Caco-2 (cell line): Measurements from ENCODE around the gene ENHO. TPM values are rescaled to one million over a fixed set of nuclear protein-coding genes. Genes with fewer than 3 reads are reported as not detected.

Experiments
- BruUV-seq: library from RNA; stranded (reverse); fragments of 400-500 nt; replicated peaks from 2 replicates; lab custom pipeline; 2021; lab: Mats Ljungman, UMichigan
- CTCF ChIA-PET: fragments of 300-600 bp; sonication (Branson Sonifier 250); formaldehyde crosslinking; loops from one replicate; lab custom pipeline; 2022; ENCODE audit warnings: antibody characterized with exemption; lab: Charles Lee
- POLR2A ChIA-PET: fragments of 300-600 bp; sonication (Branson Sonifier 250); formaldehyde crosslinking; loops from one replicate; lab custom pipeline; 2022; ENCODE audit warnings: antibody characterized with exemption; lab: Charles Lee
- DNase-seq, 2 experiments: peaks; one replicate each; pipeline versions ENCODE4 v3.0.0 to v3.0.0-alpha.2; 2020 to 2022
- H3K27me3 ChIP-seq: replicated peaks from 2 replicates; pipeline ENCODE4 v1.6.0; 2011; ENCODE audit warnings: low read length; ENCODE audit not compliant: control insufficient read depth, insufficient read depth
- H3K36me3 ChIP-seq: 2 replicates; pipeline ENCODE4 v1.5.1; 2011; ENCODE audit warnings: low read length; ENCODE audit not compliant: control insufficient read depth, insufficient read depth
- H3K4me1 ChIP-seq: fragments of 250-450 bp; sonication (Bioruptor Pico); 2 replicates; pipeline ENCODE4 v1.5.1; 2020; ENCODE audit warnings: mild to moderate bottlenecking
- H3K4me3 ChIP-seq: 2 replicates; pipeline ENCODE4 v1.5.1; 2011; ENCODE audit warnings: low read depth, mild to moderate bottlenecking, control low read depth, low read length
- H3K9me3 ChIP-seq: fragments of 250-450 bp; sonication (Bioruptor Pico); 2 replicates; pipeline ENCODE4 v1.5.1; 2020; ENCODE audit warnings: mild to moderate bottlenecking, moderate library complexity
- H3K27ac Mint-ChIP-seq: one replicate; pipeline ENCODE4 v1.8.0; 2022; ENCODE audit warnings: mixed read lengths; ENCODE audit not compliant: unreplicated experiment
- H3K27me3 Mint-ChIP-seq: one replicate; pipeline ENCODE4 v1.8.0; 2022; ENCODE audit warnings: mixed read lengths; ENCODE audit not compliant: insufficient read depth, unreplicated experiment
- H3K36me3 Mint-ChIP-seq: one replicate; pipeline ENCODE4 v1.8.0; 2022; ENCODE audit warnings: mild to moderate bottlenecking, mixed read lengths; ENCODE audit not compliant: insufficient read depth, unreplicated experiment
- H3K4me1 Mint-ChIP-seq: one replicate; pipeline ENCODE4 v1.8.0; 2022; ENCODE audit warnings: low read depth, mixed read lengths; ENCODE audit not compliant: unreplicated experiment
- H3K4me3 Mint-ChIP-seq: one replicate; pipeline ENCODE4 v1.8.0; 2022; ENCODE audit warnings: mild to moderate bottlenecking, moderate library complexity, mixed read lengths; ENCODE audit not compliant: unreplicated experiment
- H3K9me3 Mint-ChIP-seq: one replicate; pipeline ENCODE4 v1.8.0; 2022; ENCODE audit warnings: mixed read lengths; ENCODE audit not compliant: unreplicated experiment
- intact Hi-C: fragments of 100-400 bp; cut with micrococcal nuclease; formaldehyde crosslinking; loops from one replicate; pipeline ENCODE4 v1.10.0; 2022; ENCODE audit not compliant: unreplicated experiment
- total RNA-seq: library from RNA; stranded (reverse); gene quantifications from 2 replicates; pipeline ENCODE4 v1.2.3, GENCODE V29; 2022
- TF ChIP-seq, protein P1 (sequence below), 2 experiments: fragments of 200-600 bp in 1 of 2; IDR thresholded peaks; 1 replicate in 1 of 2; 2 replicates in 1 of 2; pipeline versions ENCODE4 v1.5.1 to v1.8.0; 2011 to 2022; ENCODE audit warnings: antibody characterized with exemption in 1 of 2, control low read depth in 1 of 2, inconsistent platforms in 1 of 2, low read depth in 1 of 2, low read length in 1 of 2, mild to moderate bottlenecking in 1 of 2, moderate library complexity in 1 of 2; ENCODE audit not compliant: insufficient read depth in 1 of 2, severe bottlenecking in 1 of 2, unreplicated experiment in 1 of 2

ENHO gene
- total RNA-seq, 1 experiment from 2014 or later = 2.1 TPM

DNA sequence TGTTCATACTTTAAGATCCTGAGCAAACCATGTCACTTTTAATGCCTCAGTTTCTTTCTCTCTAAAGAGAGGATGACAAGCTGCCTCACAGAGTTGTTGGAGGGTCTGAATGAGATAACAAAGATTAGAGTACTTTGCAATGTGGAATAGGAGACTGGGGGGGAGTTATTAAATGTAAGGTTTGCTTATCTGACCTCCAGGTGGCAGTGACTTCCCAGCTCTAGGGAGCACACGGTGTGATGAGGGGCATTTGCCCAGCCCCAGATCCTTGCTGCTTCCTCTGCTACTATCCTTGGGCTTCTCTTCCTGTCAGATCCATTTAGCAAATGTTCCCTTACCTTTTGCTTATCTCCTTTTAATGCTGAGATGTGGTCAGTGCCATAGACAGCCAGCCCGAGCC, 30.7 kb downstream of the ENHO start:
- TF ChIP-seq, protein P1, sequence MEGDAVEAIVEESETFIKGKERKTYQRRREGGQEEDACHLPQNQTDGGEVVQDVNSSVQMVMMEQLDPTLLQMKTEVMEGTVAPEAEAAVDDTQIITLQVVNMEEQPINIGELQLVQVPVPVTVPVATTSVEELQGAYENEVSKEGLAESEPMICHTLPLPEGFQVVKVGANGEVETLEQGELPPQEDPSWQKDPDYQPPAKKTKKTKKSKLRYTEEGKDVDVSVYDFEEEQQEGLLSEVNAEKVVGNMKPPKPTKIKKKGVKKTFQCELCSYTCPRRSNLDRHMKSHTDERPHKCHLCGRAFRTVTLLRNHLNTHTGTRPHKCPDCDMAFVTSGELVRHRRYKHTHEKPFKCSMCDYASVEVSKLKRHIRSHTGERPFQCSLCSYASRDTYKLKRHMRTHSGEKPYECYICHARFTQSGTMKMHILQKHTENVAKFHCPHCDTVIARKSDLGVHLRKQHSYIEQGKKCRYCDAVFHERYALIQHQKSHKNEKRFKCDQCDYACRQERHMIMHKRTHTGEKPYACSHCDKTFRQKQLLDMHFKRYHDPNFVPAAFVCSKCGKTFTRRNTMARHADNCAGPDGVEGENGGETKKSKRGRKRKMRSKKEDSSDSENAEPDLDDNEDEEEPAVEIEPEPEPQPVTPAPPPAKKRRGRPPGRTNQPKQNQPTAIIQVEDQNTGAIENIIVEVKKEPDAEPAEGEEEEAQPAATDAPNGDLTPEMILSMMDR (IDR thresholded peaks at IDR 0.05; ENCODE audit: insufficient read depth in 1 of 2, low read depth in 1 of 2, low read length in 1 of 2, severe bottlenecking in 1 of 2, unreplicated experiment in 1 of 2) = no peak
- H3K4me3 ChIP-seq = no peak overlapping the region
- H3K4me1 ChIP-seq = no peaks in the 10 kb centered on the region
- Mint-ChIP-seq H3K9me3 (no peaks in the 10 kb centered on the region), H3K27ac (no peak overlapping the region), H3K27me3 (no peaks in the 10 kb centered on the region), H3K4me1 (no peaks in the 10 kb centered on the region), H3K36me3 (no peaks in the 10 kb centered on the region), H3K4me3 (no peak overlapping the region)
- no TSS peak for BruUV-seq
- no peaks in the 10 kb centered on the region for H3K27me3 ChIP-seq
- ChIA-PET CTCF (no interaction called here), POLR2A (no interaction called here)
- DNase-seq = no peak
- H3K36me3 ChIP-seq = no peaks in the 10 kb centered on the region
- intact Hi-C loops = no loop called here
- H3K9me3 ChIP-seq = no peaks in the 10 kb centered on the region

DNA sequence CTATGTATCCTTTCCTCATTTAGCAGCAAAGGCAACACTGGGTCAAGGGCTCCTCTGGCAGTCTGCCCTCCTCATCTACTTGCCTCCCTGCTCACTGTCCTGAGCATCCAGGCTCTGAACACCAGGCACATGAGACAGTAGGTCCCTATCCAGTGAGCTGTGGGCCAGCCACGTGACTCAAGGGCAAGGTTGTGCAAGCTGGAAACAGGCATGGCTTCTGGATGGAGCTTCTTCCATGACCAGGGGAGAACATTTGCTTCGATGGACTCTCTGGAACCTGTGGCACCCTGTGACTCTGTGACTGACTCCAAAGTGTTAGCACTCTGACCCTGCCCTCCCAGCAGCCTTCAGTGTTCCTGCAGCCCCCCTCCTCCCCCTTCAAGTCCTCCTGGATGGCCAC, 31.2 kb downstream of the ENHO start:
- H3K4me3 Mint-ChIP-seq = no peak overlapping the region
- BruUV-seq = no TSS peak
- ChIA-PET POLR2A (no interaction called here), CTCF (no interaction called here)
- no peaks in the 10 kb centered on the region for H3K4me1 Mint-ChIP-seq
- Histone ChIP-seq H3K9me3 (no peaks in the 10 kb centered on the region), H3K27me3 (no peaks in the 10 kb centered on the region), H3K36me3 (no peaks in the 10 kb centered on the region), H3K4me3 (no peak overlapping the region), H3K4me1 (no peaks in the 10 kb centered on the region)
- no peaks in the 10 kb centered on the region for H3K27me3 Mint-ChIP-seq
- no peak overlapping the region for H3K27ac Mint-ChIP-seq
- TF ChIP-seq, protein P1 (IDR thresholded peaks at IDR 0.05; ENCODE audit: insufficient read depth in 1 of 2, low read depth in 1 of 2, low read length in 1 of 2, severe bottlenecking in 1 of 2, unreplicated experiment in 1 of 2) = no peak
- intact Hi-C loops = no loop called here
- H3K9me3 Mint-ChIP-seq = no peaks in the 10 kb centered on the region
- DNase-seq = no peak
- no peaks in the 10 kb centered on the region for H3K36me3 Mint-ChIP-seq

DNA sequence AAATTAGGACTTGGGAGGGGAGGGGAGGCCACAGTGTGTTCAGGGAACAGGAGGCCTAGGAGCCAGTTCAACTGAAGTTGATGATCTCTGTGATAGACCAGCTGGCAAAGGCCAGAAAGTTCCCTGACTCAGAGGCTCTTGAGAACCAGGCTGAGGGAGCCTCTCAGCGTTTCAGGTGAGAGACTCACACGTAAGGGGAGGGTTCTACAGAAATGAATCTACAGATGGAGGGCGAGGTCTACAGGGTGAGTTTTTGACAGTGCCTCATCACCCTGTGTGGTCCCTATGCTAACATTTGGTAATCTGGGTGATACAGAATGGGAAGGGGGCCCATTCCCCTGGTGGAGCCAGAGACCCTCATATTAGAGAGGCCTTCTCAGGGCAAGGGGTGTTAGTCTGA, 32.0 kb downstream of the ENHO start:
- TF ChIP-seq, protein P1 (IDR thresholded peaks at IDR 0.05; ENCODE audit: insufficient read depth in 1 of 2, low read depth in 1 of 2, low read length in 1 of 2, severe bottlenecking in 1 of 2, unreplicated experiment in 1 of 2) = no peak
- no peak overlapping the region for H3K4me3 ChIP-seq
- intact Hi-C loops = no loop called here
- H3K4me3 Mint-ChIP-seq = no peak overlapping the region
- DNase-seq = no peak
- no peak overlapping the region for H3K27ac Mint-ChIP-seq
- H3K27me3 Mint-ChIP-seq = no peaks in the 10 kb centered on the region
- H3K4me1 Mint-ChIP-seq = no peaks in the 10 kb centered on the region
- POLR2A ChIA-PET = no interaction called here
- no peaks in the 10 kb centered on the region for H3K36me3 ChIP-seq
- BruUV-seq = no TSS peak
- CTCF ChIA-PET = no interaction called here
- H3K9me3 ChIP-seq = no peaks in the 10 kb centered on the region
- no peaks in the 10 kb centered on the region for H3K9me3 Mint-ChIP-seq
- no peaks in the 10 kb centered on the region; the same call in 1 of the 2 replicates for H3K4me1 ChIP-seq
- no peaks in the 10 kb centered on the region for H3K36me3 Mint-ChIP-seq
- no peaks in the 10 kb centered on the region for H3K27me3 ChIP-seq
